ENCODE measurements around the gene CACNA1G.

- TF ChIP-seq CTCF (IDR thresholded peaks at IDR 0.05) (no peak), EZH2 (IDR thresholded peaks at IDR 0.05) (no peak)
Measured at GRCh38 chr17:50593321-50593720, 32.8 kb downstream of the CACNA1G start.
